ENCODE data around the gene BPIFB2. TPM values are rescaled to one million over a fixed set of nuclear protein-coding genes. Genes with fewer than 3 reads are reported as not detected.
"Not testable (repeated sequence)": the region's sequence is repeated elsewhere in the genome, so short reads cannot be mapped to it uniquely, and the experiment has no call there.

Gene BPIFB2
- polyA plus RNA-seq, 1 donor: not detected

GRCh38 chr20:33034901-33035492 is 27.5 kb downstream of the BPIFB2 start:
- DNase-seq (ENCODE audit: low read depth): no peak

GRCh38 chr20:33037456-33037855 is 30.0 kb downstream of the BPIFB2 start:
- no peak for DNase-seq (ENCODE audit: low read depth)

GRCh38 chr20:33038243-33038642 is 30.7 kb downstream of the BPIFB2 start:
- DNase-seq (ENCODE audit: low read depth): no peak

- no peak for DNase-seq (ENCODE audit: low read depth)
Observed at GRCh38 chr20:33042430-33042829, 34.9 kb downstream of the BPIFB2 start.

GRCh38 chr20:33042983-33043730 is 35.7 kb downstream of the BPIFB2 start:
- DNase-seq (ENCODE audit: low read depth): no peak

GRCh38 chr20:33043731-33044181 is 36.3 kb downstream of the BPIFB2 start:
- DNase-seq (ENCODE audit: low read depth): no peak

GRCh38 chr20:33045129-33045721 is 37.7 kb downstream of the BPIFB2 start:
- not testable (repeated sequence) for DNase-seq (ENCODE audit: low read depth)

GRCh38 chr20:33046412-33046811 is 38.9 kb downstream of the BPIFB2 start:
- no peak for DNase-seq (ENCODE audit: low read depth)

GRCh38 chr20:33051333-33051732 is 43.8 kb downstream of the BPIFB2 start:
- DNase-seq (ENCODE audit: low read depth): no peak

- DNase-seq (ENCODE audit: low read depth): no peak
Observed at GRCh38 chr20:33053291-33054106, 46.0 kb downstream of the BPIFB2 start, which contains the start of gene BPIFB3. BPIFB3 (plus strand) TSS chr20:33053903; CDS start chr20:33055436, 1,533 bp downstream.

- DNase-seq (ENCODE audit: low read depth): no peak
Observed at GRCh38 chr20:33054381-33054780, 46.9 kb downstream of the BPIFB2 start.

GRCh38 chr20:33054791-33055190 is 47.3 kb downstream of the BPIFB2 start:
- no peak for DNase-seq (ENCODE audit: low read depth)

GRCh38 chr20:33059136-33059535 is 51.6 kb downstream of the BPIFB2 start:
- no peak for DNase-seq (ENCODE audit: low read depth)

GRCh38 chr20:33059741-33060390 is 52.4 kb downstream of the BPIFB2 start:
- no peak for DNase-seq (ENCODE audit: low read depth)

GRCh38 chr20:33061658-33062028 is 54.1 kb downstream of the BPIFB2 start:
- no peak for DNase-seq (ENCODE audit: low read depth)

GRCh38 chr20:33062105-33062824 is 54.8 kb downstream of the BPIFB2 start:
- DNase-seq (ENCODE audit: low read depth): no peak

GRCh38 chr20:33062825-33063149 is 55.3 kb downstream of the BPIFB2 start:
- DNase-seq (ENCODE audit: low read depth): no peak

GRCh38 chr20:33063271-33063670 is 55.8 kb downstream of the BPIFB2 start:
- DNase-seq (ENCODE audit: low read depth): no peak

GRCh38 chr20:33064572-33065287 is 57.2 kb downstream of the BPIFB2 start:
- DNase-seq (ENCODE audit: low read depth): no peak

GRCh38 chr20:33065785-33066184 is 58.3 kb downstream of the BPIFB2 start:
- no peak for DNase-seq (ENCODE audit: low read depth)
